GM23338 (cell line): ENCODE data around the gene CENPA.

Experiments used
- EZH2 ChIP-seq: fragments of 200-600 bp; sonication (generic); IDR thresholded peaks from one replicate; pipeline ENCODE4 v1.8.0; 2017; ENCODE audit warnings: antibody characterized with exemption, mild to moderate bottlenecking, low read depth; ENCODE audit not compliant: unreplicated experiment
- JUNB ChIP-seq: IDR thresholded peaks from one replicate; pipeline ENCODE4 v1.6.1; 2016; ENCODE audit warnings: antibody characterized with exemption; ENCODE audit not compliant: unreplicated experiment
- REST ChIP-seq: IDR thresholded peaks from one replicate; pipeline ENCODE4 v1.6.1; 2018; ENCODE audit warnings: antibody characterized with exemption; ENCODE audit not compliant: unreplicated experiment
- TF ChIP-seq, protein P1 (sequence below), 2 experiments: fragments of 200-600 bp in 1 of 2; sonication (generic) in 1 of 2; conservative IDR thresholded peaks; 2 replicates each; pipeline versions ENCODE4 v1.5.1 to v1.6.1; 2016 to 2017; ENCODE audit warnings: antibody characterized with exemption in 2 of 2, low read depth in 2 of 2, mild to moderate bottlenecking in 2 of 2, moderate library complexity in 1 of 2

- TF ChIP-seq, protein P1, sequence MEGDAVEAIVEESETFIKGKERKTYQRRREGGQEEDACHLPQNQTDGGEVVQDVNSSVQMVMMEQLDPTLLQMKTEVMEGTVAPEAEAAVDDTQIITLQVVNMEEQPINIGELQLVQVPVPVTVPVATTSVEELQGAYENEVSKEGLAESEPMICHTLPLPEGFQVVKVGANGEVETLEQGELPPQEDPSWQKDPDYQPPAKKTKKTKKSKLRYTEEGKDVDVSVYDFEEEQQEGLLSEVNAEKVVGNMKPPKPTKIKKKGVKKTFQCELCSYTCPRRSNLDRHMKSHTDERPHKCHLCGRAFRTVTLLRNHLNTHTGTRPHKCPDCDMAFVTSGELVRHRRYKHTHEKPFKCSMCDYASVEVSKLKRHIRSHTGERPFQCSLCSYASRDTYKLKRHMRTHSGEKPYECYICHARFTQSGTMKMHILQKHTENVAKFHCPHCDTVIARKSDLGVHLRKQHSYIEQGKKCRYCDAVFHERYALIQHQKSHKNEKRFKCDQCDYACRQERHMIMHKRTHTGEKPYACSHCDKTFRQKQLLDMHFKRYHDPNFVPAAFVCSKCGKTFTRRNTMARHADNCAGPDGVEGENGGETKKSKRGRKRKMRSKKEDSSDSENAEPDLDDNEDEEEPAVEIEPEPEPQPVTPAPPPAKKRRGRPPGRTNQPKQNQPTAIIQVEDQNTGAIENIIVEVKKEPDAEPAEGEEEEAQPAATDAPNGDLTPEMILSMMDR (conservative IDR thresholded peaks at IDR 0.05; ENCODE audit: low read depth in 2 of 2), result no peak
- TF ChIP-seq EZH2 (no peak), JUNB (no peak), REST (no peak)
Observed at GRCh38 chr2:26739514-26739913, 46.3 kb upstream of the CENPA start.
